GM19395 (cell line): ENCODE data around the gene PTGFRN.

Experiments used
- ATAC-seq: cut with Tn5 transposase; IDR thresholded peaks from one replicate; pipeline ENCODE4 v1.9.1; 2021; ENCODE audit warnings: mild to moderate bottlenecking, moderate library complexity; ENCODE audit not compliant: unreplicated experiment

The PTGFRN gene

GRCh38 chr1:116887212-116887611 lies 22.5 kb upstream of the PTGFRN start:
- ATAC-seq, result no peak

GRCh38 chr1:116889380-116889779 lies 20.3 kb upstream of the PTGFRN start:
- ATAC-seq, result no peak

- no peak for ATAC-seq
Observed at GRCh38 chr1:116891396-116892079, 18.2 kb upstream of the PTGFRN start.

- no peak for ATAC-seq
Observed at GRCh38 chr1:116895073-116895472, 14.6 kb upstream of the PTGFRN start.

- ATAC-seq, result no peak
Observed at GRCh38 chr1:116899529-116899928, 10.2 kb upstream of the PTGFRN start.

- ATAC-seq, result no peak
Observed at GRCh38 chr1:116900471-116901365, 9.0 kb upstream of the PTGFRN start.

GRCh38 chr1:116902027-116902426 lies 7.7 kb upstream of the PTGFRN start:
- ATAC-seq, result no peak

GRCh38 chr1:116902723-116903383 lies 6.9 kb upstream of the PTGFRN start:
- no peak for ATAC-seq

GRCh38 chr1:116904791-116905320 lies 4.9 kb upstream of the PTGFRN start:
- ATAC-seq, result no peak

GRCh38 chr1:116906812-116907211 lies 2.9 kb upstream of the PTGFRN start:
- ATAC-seq, result no peak

- ATAC-seq, result no peak
Observed at GRCh38 chr1:116907351-116907750, 2.4 kb upstream of the PTGFRN start.

- no peak for ATAC-seq
Observed at GRCh38 chr1:116908266-116908665, 1.4 kb upstream of the PTGFRN start.

- ATAC-seq, result no peak
Observed at GRCh38 chr1:116908820-116909511, 750 bp upstream of the PTGFRN start.

- ATAC-seq, result no peak
Observed at GRCh38 chr1:116910379-116911187, 867 bp downstream of the PTGFRN start.

GRCh38 chr1:116911188-116911553 lies 1.5 kb downstream of the PTGFRN start:
- no peak for ATAC-seq

- no peak for ATAC-seq
Observed at GRCh38 chr1:116911779-116912469, 2.2 kb downstream of the PTGFRN start.

GRCh38 chr1:116912846-116913245 lies 3.1 kb downstream of the PTGFRN start:
- ATAC-seq, result no peak

- no peak for ATAC-seq
Observed at GRCh38 chr1:116913941-116914340, 4.2 kb downstream of the PTGFRN start.

- no peak for ATAC-seq
Observed at GRCh38 chr1:116914667-116915066, 5.0 kb downstream of the PTGFRN start.
